ENCODE measurements around the gene CACNA1C.
A peak's percentile ranks its signal among the peaks of the same experiment; 100 is the strongest.

CACNA1C gene

DNA sequence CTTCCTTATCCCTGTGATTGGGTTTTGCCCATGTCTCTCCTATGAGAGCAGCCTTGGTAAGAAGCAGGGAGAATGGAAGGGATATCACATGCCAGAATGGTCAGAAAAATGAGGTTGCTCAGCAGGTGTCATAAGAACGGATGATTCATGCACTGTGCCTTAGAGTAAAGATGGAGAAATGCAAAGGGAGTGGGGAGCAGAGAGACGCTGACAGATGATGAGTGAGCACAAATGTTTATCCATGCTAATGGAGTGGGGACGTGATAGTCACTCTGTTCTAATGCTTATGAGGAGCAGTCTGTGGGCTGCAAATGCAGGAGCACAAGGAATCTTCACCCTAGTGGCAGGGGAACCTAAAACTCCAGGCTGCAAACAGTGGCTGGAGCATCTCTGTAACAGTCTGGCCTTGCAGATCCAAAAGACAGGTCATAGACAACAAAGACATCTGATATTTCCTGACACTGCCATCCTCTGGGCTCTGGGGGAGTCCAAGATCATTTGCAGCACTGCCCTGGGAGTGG is 243.2 kb downstream of the CACNA1C start:
- Histone ChIP-seq H3K4me3 (ENCODE audit: control insufficient read depth in 1 of 7, extremely low read depth in 1 of 7, insufficient read depth in 4 of 7, low read depth in 2 of 7, low read length in 6 of 7) (no peak overlapping the region), H3K9me3 (ENCODE audit: control extremely low read depth in 1 of 5, control insufficient read depth in 4 of 5, insufficient read depth in 2 of 5, low read depth in 1 of 5, low read length in 4 of 5) (no peaks in the 10 kb centered on the region), H3K4me1 (ENCODE audit: control extremely low read depth in 1 of 4, control insufficient read depth in 4 of 4, insufficient read depth in 4 of 4, low read length in 3 of 4) (peaks cover 7 to 71% (median 41%) of the 10 kb centered on the region in 4 experiments), H3K27me3 (replicated peaks in 2 of 5; ENCODE audit: control insufficient read depth in 4 of 5, insufficient read depth in 5 of 5, low read length in 4 of 5) (no peaks in the 10 kb centered on the region), H3K36me3 (ENCODE audit: control insufficient read depth in 4 of 4, insufficient read depth in 4 of 4, low read length in 3 of 4) (no peaks in the 10 kb centered on the region), H3K27ac (ENCODE audit: insufficient read depth in 1 of 2, low read depth in 1 of 2, low read length in 2 of 2, poor library complexity in 1 of 2, severe bottlenecking in 2 of 2) (no peak overlapping the region)
- DNase-seq, result no peak
- WGBS (ENCODE audit: insufficient coverage), result 92% methylated on average over 2 of the region's 3 CpGs
- ChIA-PET POLR2A (no interaction called here), CTCF (no interaction called here)

DNA sequence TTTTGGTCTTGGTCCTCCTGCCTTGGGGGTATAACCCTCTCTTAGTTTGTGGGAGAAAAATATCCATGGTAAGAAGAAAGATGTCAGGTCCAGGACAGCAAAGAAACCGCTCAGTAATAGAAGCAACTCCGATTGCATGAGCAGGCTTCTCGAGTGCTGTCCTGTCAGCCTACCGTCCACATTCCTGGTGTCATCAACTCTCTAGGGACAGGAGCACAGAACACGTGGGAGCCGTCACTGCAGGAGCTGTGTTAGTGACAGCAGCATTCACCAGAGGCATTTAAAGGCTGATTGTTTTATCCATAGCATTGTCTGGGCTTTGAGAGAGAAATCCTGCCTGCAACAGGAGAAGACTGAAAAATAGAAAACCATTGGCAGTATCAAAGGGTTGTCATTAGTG is 244.2 kb downstream of the CACNA1C start:
- no peak for DNase-seq
- WGBS (ENCODE audit: insufficient coverage), result 93% methylated on average over 6 of the region's 6 CpGs
- no peak overlapping the region for H3K4me3 ChIP-seq (ENCODE audit: control insufficient read depth in 1 of 7, extremely low read depth in 1 of 7, insufficient read depth in 4 of 7, low read depth in 2 of 7, low read length in 6 of 7)
- ChIA-PET POLR2A (no interaction called here), CTCF (no interaction called here)
- no peaks in the 10 kb centered on the region for H3K9me3 ChIP-seq (ENCODE audit: control extremely low read depth in 1 of 5, control insufficient read depth in 4 of 5, insufficient read depth in 2 of 5, low read depth in 1 of 5, low read length in 4 of 5)
- H3K27me3 ChIP-seq (replicated peaks in 2 of 5; ENCODE audit: control insufficient read depth in 4 of 5, insufficient read depth in 5 of 5, low read length in 4 of 5), result no peaks in the 10 kb centered on the region
- no peak overlapping the region for H3K27ac ChIP-seq (ENCODE audit: insufficient read depth in 1 of 2, low read depth in 1 of 2, low read length in 2 of 2, poor library complexity in 1 of 2, severe bottlenecking in 2 of 2)
- H3K4me1 ChIP-seq (ENCODE audit: control extremely low read depth in 1 of 4, control insufficient read depth in 4 of 4, insufficient read depth in 4 of 4, low read length in 3 of 4), result peaks cover 7 to 68% (median 41%) of the 10 kb centered on the region in 4 experiments
- H3K36me3 ChIP-seq (ENCODE audit: control insufficient read depth in 4 of 4, insufficient read depth in 4 of 4, low read length in 3 of 4), result no peaks in the 10 kb centered on the region

DNA sequence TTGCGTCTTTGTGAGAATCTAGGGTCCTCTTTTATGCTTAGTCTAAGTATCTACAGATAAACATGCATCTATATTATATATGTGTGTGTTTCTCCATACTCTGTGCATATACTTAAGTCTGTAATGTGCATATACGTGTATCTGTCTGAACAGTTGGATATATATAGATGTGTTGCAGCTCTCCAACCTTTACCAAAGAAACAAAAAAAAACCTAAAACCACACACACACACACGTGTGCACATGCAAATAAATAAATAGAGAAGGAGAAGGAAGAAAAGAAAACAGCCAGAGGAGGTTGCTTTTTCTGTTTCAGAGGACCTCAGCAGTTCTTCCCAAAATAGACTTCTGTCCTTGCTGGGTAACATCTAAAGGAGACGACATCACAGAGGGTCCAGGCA is 244.9 kb downstream of the CACNA1C start:
- WGBS (ENCODE audit: insufficient coverage), result 78% methylated on average over 1 of the region's 4 CpGs
- no peak for DNase-seq
- H3K27ac ChIP-seq (ENCODE audit: insufficient read depth in 1 of 2, low read depth in 1 of 2, low read length in 2 of 2, poor library complexity in 1 of 2, severe bottlenecking in 2 of 2), result no peak overlapping the region
- CTCF ChIA-PET, result no interaction called here
- H3K4me3 ChIP-seq (ENCODE audit: control insufficient read depth in 1 of 7, extremely low read depth in 1 of 7, insufficient read depth in 4 of 7, low read depth in 2 of 7, low read length in 6 of 7), result peak overlapping the region in 1 of 7 experiments; percentile 11
- POLR2A ChIA-PET, result no interaction called here
- peaks cover 7 to 64% (median 41%) of the 10 kb centered on the region in 4 experiments for H3K4me1 ChIP-seq (ENCODE audit: control extremely low read depth in 1 of 4, control insufficient read depth in 4 of 4, insufficient read depth in 4 of 4, low read length in 3 of 4)
- H3K9me3 ChIP-seq (ENCODE audit: control extremely low read depth in 1 of 5, control insufficient read depth in 4 of 5, insufficient read depth in 2 of 5, low read depth in 1 of 5, low read length in 4 of 5), result no peaks in the 10 kb centered on the region
- H3K27me3 ChIP-seq (replicated peaks in 2 of 5; ENCODE audit: control insufficient read depth in 4 of 5, insufficient read depth in 5 of 5, low read length in 4 of 5), result no peaks in the 10 kb centered on the region
- no peaks in the 10 kb centered on the region for H3K36me3 ChIP-seq (ENCODE audit: control insufficient read depth in 4 of 4, insufficient read depth in 4 of 4, low read length in 3 of 4)

DNA sequence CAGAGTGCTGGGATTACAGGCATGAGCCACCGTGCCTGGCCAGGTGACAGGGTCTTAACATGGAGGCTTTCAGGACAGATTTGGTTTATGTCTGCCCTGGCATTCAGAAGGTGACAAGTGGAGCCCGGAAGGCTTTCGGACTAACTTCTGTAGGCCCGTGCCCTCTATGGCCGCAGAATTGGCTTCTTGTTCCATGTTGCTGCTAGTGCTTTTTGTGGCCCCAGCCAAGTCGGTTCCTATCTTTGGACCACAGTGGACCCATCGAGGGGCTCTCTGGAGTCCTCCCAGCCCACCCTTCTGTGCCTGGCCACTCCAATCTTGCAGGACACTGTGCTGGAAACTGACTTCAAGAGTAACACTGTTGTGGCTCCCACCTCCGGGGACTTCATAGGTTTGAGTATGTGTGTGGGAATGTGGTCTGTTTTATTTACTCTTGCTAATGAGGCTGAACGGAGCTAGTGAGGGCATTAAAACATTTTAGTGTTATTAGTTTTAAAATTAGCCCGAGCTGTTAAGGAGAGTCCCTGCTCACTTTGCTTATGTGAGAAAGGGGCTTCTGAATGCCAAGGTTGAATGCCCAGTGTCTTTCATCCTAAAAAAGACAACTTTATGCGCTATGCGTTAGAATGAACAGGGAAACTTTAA is 245.9 kb downstream of the CACNA1C start:
- no peak for DNase-seq
- Histone ChIP-seq H3K27me3 (replicated peaks in 2 of 5; ENCODE audit: control insufficient read depth in 4 of 5, insufficient read depth in 5 of 5, low read length in 4 of 5) (no peaks in the 10 kb centered on the region), H3K9me3 (ENCODE audit: control extremely low read depth in 1 of 5, control insufficient read depth in 4 of 5, insufficient read depth in 2 of 5, low read depth in 1 of 5, low read length in 4 of 5) (no peaks in the 10 kb centered on the region), H3K36me3 (ENCODE audit: control insufficient read depth in 4 of 4, insufficient read depth in 4 of 4, low read length in 3 of 4) (no peaks in the 10 kb centered on the region), H3K4me1 (ENCODE audit: control extremely low read depth in 1 of 4, control insufficient read depth in 4 of 4, insufficient read depth in 4 of 4, low read length in 3 of 4) (peaks cover 7 to 67% (median 41%) of the 10 kb centered on the region in 4 experiments), H3K4me3 (ENCODE audit: control insufficient read depth in 1 of 7, extremely low read depth in 1 of 7, insufficient read depth in 4 of 7, low read depth in 2 of 7, low read length in 6 of 7) (no peak overlapping the region), H3K27ac (ENCODE audit: insufficient read depth in 1 of 2, low read depth in 1 of 2, low read length in 2 of 2, poor library complexity in 1 of 2, severe bottlenecking in 2 of 2) (no peak overlapping the region)
- ChIA-PET POLR2A (no interaction called here), CTCF (interaction anchor here (0.9 to 4.6 kb wide), 5 partner anchors 8 to 285 kb away, joined by 3 to 25 read pairs (median 3); no protein-coding TSS in a partner anchor)
- 90% methylated on average over 8 of the region's 12 CpGs for WGBS (ENCODE audit: insufficient coverage)

DNA sequence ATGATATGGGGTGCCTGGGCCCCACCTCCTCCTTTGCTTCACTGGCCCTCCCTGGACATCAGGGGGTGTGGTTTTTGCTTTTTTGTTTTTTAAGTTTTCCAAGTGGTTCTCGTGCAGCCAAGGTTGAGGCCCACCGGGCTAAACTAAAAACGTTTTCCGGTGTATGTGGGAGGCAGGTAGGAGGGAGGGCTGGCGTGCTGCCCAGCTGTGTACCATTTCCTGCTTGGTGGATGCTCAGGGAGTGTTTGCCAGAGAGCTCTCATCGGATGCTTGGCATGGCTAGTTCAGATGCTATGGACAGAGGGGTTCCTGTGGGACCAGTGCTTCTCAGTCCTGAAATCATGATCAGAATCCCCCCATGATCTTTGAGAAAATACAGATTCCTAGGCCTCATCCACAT is 246.4 kb downstream of the CACNA1C start:
- no peaks in the 10 kb centered on the region for H3K27me3 ChIP-seq (replicated peaks in 2 of 5; ENCODE audit: control insufficient read depth in 4 of 5, insufficient read depth in 5 of 5, low read length in 4 of 5)
- ChIA-PET POLR2A (no interaction called here), CTCF (interaction anchor here (0.9 to 4.6 kb wide), 7 partner anchors 8 to 284 kb away, joined by 3 to 25 read pairs (median 3); no protein-coding TSS in a partner anchor)
- DNase-seq, result peak in 2 of 3 donors; percentile 37 to 41
- H3K4me3 ChIP-seq (ENCODE audit: control insufficient read depth in 1 of 7, extremely low read depth in 1 of 7, insufficient read depth in 4 of 7, low read depth in 2 of 7, low read length in 6 of 7), result no peak overlapping the region
- H3K4me1 ChIP-seq (ENCODE audit: control extremely low read depth in 1 of 4, control insufficient read depth in 4 of 4, insufficient read depth in 4 of 4, low read length in 3 of 4), result peaks cover 7 to 63% (median 40%) of the 10 kb centered on the region in 4 experiments
- H3K27ac ChIP-seq (ENCODE audit: insufficient read depth in 1 of 2, low read depth in 1 of 2, low read length in 2 of 2, poor library complexity in 1 of 2, severe bottlenecking in 2 of 2), result no peak overlapping the region
- 3% methylated on average over 6 of the region's 6 CpGs for WGBS (ENCODE audit: insufficient coverage)
- H3K9me3 ChIP-seq (ENCODE audit: control extremely low read depth in 1 of 5, control insufficient read depth in 4 of 5, insufficient read depth in 2 of 5, low read depth in 1 of 5, low read length in 4 of 5), result no peaks in the 10 kb centered on the region
- H3K36me3 ChIP-seq (ENCODE audit: control insufficient read depth in 4 of 4, insufficient read depth in 4 of 4, low read length in 3 of 4), result no peaks in the 10 kb centered on the region

DNA sequence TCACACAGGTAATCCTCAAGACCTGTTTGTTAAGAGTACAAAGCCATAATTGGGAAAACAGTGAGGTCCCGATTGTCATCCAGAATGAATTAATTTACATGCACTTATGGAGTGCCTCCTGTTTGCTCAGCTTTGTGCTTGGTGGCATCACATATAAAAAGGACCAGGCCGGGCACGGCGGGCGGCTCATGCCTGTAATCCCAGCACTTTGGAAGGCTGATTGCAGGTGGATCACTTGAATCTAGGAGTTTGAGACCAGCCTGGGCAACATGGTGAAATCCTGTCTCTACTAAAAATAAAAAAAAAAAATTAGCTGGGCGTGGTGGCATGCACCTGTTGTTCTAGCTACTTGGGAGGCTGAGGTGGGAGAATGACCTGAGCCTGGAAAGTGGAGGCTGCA is 247.4 kb downstream of the CACNA1C start:
- CTCF ChIA-PET, result interaction anchor here (1.0 to 4.6 kb wide), 4 partner anchors 9 to 95 kb away, joined by 3 to 25 read pairs (median 3); no protein-coding TSS in a partner anchor

DNA sequence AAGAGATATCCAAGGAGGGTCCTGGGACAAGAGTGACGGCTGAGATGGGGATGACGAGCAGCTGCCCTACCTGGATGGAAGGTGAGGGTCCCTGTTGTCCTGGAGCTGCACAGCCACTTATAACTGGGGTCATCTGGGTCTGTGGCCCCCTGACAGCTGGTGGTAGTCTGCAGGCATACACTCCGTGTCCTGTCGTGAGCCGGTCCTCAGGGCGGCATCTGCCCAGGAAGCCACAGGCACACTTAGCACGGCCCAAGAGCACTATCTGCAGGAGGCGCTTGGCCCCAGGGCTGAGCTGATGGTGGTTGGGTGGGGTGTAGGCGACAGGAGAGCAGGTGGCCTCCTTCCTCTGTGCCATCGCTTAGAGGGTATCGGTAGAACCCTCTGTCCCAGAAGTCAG is 248.1 kb downstream of the CACNA1C start:
- CTCF ChIA-PET, result interaction anchor here (0.5 to 4.6 kb wide), 3 partner anchors 10 to 147 kb away, joined by 3 to 25 read pairs (median 3); no protein-coding TSS in a partner anchor
- H3K4me3 ChIP-seq (ENCODE audit: control insufficient read depth in 1 of 7, extremely low read depth in 1 of 7, insufficient read depth in 4 of 7, low read depth in 2 of 7, low read length in 6 of 7), result no peak overlapping the region
- H3K4me1 ChIP-seq (ENCODE audit: control extremely low read depth in 1 of 4, control insufficient read depth in 4 of 4, insufficient read depth in 4 of 4, low read length in 3 of 4), result peaks cover 3 to 63% (median 36%) of the 10 kb centered on the region in 4 experiments
- POLR2A ChIA-PET, result no interaction called here
- no peaks in the 10 kb centered on the region for H3K27me3 ChIP-seq (replicated peaks in 2 of 5; ENCODE audit: control insufficient read depth in 4 of 5, insufficient read depth in 5 of 5, low read length in 4 of 5)
- no peaks in the 10 kb centered on the region for H3K36me3 ChIP-seq (ENCODE audit: control insufficient read depth in 4 of 4, insufficient read depth in 4 of 4, low read length in 3 of 4)
- H3K9me3 ChIP-seq (ENCODE audit: control extremely low read depth in 1 of 5, control insufficient read depth in 4 of 5, insufficient read depth in 2 of 5, low read depth in 1 of 5, low read length in 4 of 5), result no peaks in the 10 kb centered on the region
- no peak for DNase-seq
- WGBS (ENCODE audit: insufficient coverage), result 96% methylated on average over 9 of the region's 11 CpGs
- no peak overlapping the region for H3K27ac ChIP-seq (ENCODE audit: insufficient read depth in 1 of 2, low read depth in 1 of 2, low read length in 2 of 2, poor library complexity in 1 of 2, severe bottlenecking in 2 of 2)

More for the DNA sequence above, 247.4 kb downstream of the CACNA1C start:
- Histone ChIP-seq H3K4me3 (ENCODE audit: control insufficient read depth in 1 of 7, extremely low read depth in 1 of 7, insufficient read depth in 4 of 7, low read depth in 2 of 7, low read length in 6 of 7) (no peak overlapping the region), H3K9me3 (ENCODE audit: control extremely low read depth in 1 of 5, control insufficient read depth in 4 of 5, insufficient read depth in 2 of 5, low read depth in 1 of 5, low read length in 4 of 5) (no peaks in the 10 kb centered on the region), H3K27me3 (replicated peaks in 2 of 5; ENCODE audit: control insufficient read depth in 4 of 5, insufficient read depth in 5 of 5, low read length in 4 of 5) (no peaks in the 10 kb centered on the region), H3K4me1 (ENCODE audit: control extremely low read depth in 1 of 4, control insufficient read depth in 4 of 4, insufficient read depth in 4 of 4, low read length in 3 of 4) (peaks cover 6 to 63% (median 34%) of the 10 kb centered on the region in 4 experiments), H3K36me3 (ENCODE audit: control insufficient read depth in 4 of 4, insufficient read depth in 4 of 4, low read length in 3 of 4) (no peaks in the 10 kb centered on the region), H3K27ac (ENCODE audit: insufficient read depth in 1 of 2, low read depth in 1 of 2, low read length in 2 of 2, poor library complexity in 1 of 2, severe bottlenecking in 2 of 2) (no peak overlapping the region)
- no peak for DNase-seq
- POLR2A ChIA-PET, result no interaction called here
- WGBS (ENCODE audit: insufficient coverage), result 100% methylated on average over 4 of the region's 6 CpGs

Data from common myeloid progenitor, CD34-positive (primary cell).